ENCODE results near the gene ZNF888. TPM values are rescaled to one million over a fixed set of nuclear protein-coding genes. Genes with fewer than 3 reads are reported as not detected.

ZNF888 gene
- total RNA-seq, 1 experiment from 2014 or later, result 5.2 TPM

DNA sequence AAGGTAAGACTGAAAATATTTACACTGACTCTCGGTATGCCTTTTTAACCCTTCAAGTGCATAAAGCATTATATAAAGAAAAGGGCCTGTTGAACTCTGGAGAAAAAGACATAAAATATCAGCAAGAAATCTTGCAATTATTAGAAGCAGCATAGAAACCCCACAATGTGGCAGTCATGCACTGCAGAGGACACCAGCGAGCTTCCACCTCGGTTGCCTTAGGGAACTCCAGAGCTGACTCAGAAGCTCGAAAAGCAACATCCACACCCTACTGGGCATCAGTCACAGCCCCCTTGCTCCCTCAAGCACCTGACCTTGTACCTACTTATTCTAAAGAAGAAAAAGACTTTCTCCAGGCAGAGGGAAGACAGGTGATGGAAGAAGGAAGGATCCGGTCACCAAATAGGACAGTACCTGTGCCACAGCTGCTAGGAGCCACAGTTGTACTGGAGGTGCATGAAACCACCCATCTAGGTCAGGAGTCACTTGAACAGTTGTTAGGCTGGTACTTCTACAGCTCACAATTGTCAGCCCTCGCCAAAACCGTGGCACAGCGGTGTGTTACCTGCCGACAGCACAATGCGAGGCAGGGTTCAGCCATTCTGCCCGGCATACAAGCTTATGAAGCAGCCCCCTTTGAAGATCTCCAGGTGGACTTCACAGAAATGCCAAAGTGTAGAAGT, 36.5 kb upstream of the ZNF888 start:
- ATAC-seq (no peak), DNase-seq (peak; percentile 71)
- H3K9me3 ChIP-seq (ENCODE audit: low read length), result 0 out of 2 replicates have a peak, but pooled peaks cover 10% of the 10 kb centered on the region
- intact Hi-C loops (cut with micrococcal nuclease), result no loop called here
- H4K20me1 ChIP-seq (ENCODE audit: low read length), result no peaks in the 10 kb centered on the region
- BruUV-seq (replicated peaks), result no TSS peak
- no peaks in the 10 kb centered on the region for H3F3A ChIP-seq (ENCODE audit: low read length, unreplicated experiment)
- TF ChIP-seq EZH2 (IDR thresholded peaks at IDR 0.05; ENCODE audit: low read length, unreplicated experiment) (no peak), EZH2phosphoT487 (IDR thresholded peaks at IDR 0.05; ENCODE audit: borderline replicate concordance, low read length) (no peak)
- TF ChIP-seq, protein P1, sequence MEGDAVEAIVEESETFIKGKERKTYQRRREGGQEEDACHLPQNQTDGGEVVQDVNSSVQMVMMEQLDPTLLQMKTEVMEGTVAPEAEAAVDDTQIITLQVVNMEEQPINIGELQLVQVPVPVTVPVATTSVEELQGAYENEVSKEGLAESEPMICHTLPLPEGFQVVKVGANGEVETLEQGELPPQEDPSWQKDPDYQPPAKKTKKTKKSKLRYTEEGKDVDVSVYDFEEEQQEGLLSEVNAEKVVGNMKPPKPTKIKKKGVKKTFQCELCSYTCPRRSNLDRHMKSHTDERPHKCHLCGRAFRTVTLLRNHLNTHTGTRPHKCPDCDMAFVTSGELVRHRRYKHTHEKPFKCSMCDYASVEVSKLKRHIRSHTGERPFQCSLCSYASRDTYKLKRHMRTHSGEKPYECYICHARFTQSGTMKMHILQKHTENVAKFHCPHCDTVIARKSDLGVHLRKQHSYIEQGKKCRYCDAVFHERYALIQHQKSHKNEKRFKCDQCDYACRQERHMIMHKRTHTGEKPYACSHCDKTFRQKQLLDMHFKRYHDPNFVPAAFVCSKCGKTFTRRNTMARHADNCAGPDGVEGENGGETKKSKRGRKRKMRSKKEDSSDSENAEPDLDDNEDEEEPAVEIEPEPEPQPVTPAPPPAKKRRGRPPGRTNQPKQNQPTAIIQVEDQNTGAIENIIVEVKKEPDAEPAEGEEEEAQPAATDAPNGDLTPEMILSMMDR (conservative IDR thresholded peaks at IDR 0.05; ENCODE audit: low read depth, low read length), result peak; percentile 59; the same call in 1 of the 2 replicates
- no peak overlapping the region for H3K27ac ChIP-seq (ENCODE audit: low read length)
- H3K4me2 ChIP-seq (ENCODE audit: low read length), result peak overlapping the region; percentile 19; the same call in 1 of the 2 replicates
- peaks cover 47% of the 10 kb centered on the region for H3K36me3 ChIP-seq (ENCODE audit: low read depth, low read length)
- ChIA-PET POLR2A (ENCODE audit: unreplicated experiment) (no interaction called here), CTCF (interaction anchor here (0.6 kb wide), 2 partner anchors 8 to 238 kb away, joined by 3 to 5 read pairs; no protein-coding TSS in a partner anchor)
- H2AFZ ChIP-seq (ENCODE audit: low read length), result no peak overlapping the region
- H3K27me3 ChIP-seq (ENCODE audit: low read length), result no peaks in the 10 kb centered on the region
- no peaks in the 10 kb centered on the region for H3K9me2 ChIP-seq (replicated peaks; ENCODE audit: low read length)
- H3K4me1 ChIP-seq (ENCODE audit: insufficient read depth, low read length), result peaks cover 21% of the 10 kb centered on the region
- H3K79me2 ChIP-seq (ENCODE audit: low read length), result peaks cover 33% of the 10 kb centered on the region
- no peak overlapping the region for H3K4me3 ChIP-seq (ENCODE audit: low read length)
- H3K9ac ChIP-seq (ENCODE audit: low read length), result no peak overlapping the region

DNA sequence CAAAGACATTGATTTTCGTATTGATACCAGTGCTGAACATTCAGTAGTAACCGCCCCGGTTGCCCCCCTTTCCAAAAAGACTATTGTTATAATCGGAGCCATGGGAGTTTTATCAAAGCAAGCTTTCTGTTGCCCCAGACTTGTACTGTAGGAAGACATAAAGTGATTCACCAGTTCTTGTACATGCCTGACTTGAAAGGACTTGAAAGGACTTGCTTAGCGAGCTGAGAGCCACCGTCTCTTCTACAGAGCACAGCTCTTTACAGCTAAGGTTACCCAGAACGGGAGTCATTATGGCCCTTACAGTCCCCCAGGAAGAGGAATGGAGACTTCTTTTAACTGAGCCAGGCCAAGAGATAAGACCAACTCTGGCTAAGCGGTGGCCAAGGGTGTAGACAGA, 34.4 kb upstream of the ZNF888 start:
- intact Hi-C loops (cut with micrococcal nuclease), result no loop called here
- Histone ChIP-seq H3F3A (ENCODE audit: low read length, unreplicated experiment) (no peaks in the 10 kb centered on the region), H3K4me3 (ENCODE audit: low read length) (no peak overlapping the region), H3K36me3 (ENCODE audit: low read depth, low read length) (peaks cover 62% of the 10 kb centered on the region), H3K9me3 (ENCODE audit: low read length) (peaks cover 14% of the 10 kb centered on the region; the same call in 1 of the 2 replicates), H4K20me1 (ENCODE audit: low read length) (no peaks in the 10 kb centered on the region), H3K4me2 (ENCODE audit: low read length) (no peak overlapping the region), H3K9me2 (replicated peaks; ENCODE audit: low read length) (no peaks in the 10 kb centered on the region), H3K4me1 (ENCODE audit: insufficient read depth, low read length) (peaks cover 21% of the 10 kb centered on the region), H3K79me2 (ENCODE audit: low read length) (peaks cover 33% of the 10 kb centered on the region), H2AFZ (ENCODE audit: low read length) (no peak overlapping the region), H3K9ac (ENCODE audit: low read length) (no peak overlapping the region), H3K27me3 (ENCODE audit: low read length) (no peaks in the 10 kb centered on the region), H3K27ac (ENCODE audit: low read length) (no peak overlapping the region)
- POLR2A ChIA-PET (ENCODE audit: unreplicated experiment), result no interaction called here
- ATAC-seq (no peak), DNase-seq (no peak)
- no peak for TF ChIP-seq EZH2phosphoT487 (IDR thresholded peaks at IDR 0.05; ENCODE audit: borderline replicate concordance, low read length)
- TF ChIP-seq, protein P1 (conservative IDR thresholded peaks at IDR 0.05; ENCODE audit: low read depth, low read length), result no peak
- no peak for TF ChIP-seq EZH2 (IDR thresholded peaks at IDR 0.05; ENCODE audit: low read length, unreplicated experiment)
- CTCF ChIA-PET, result no interaction called here
- BruUV-seq (replicated peaks), result no TSS peak

DNA sequence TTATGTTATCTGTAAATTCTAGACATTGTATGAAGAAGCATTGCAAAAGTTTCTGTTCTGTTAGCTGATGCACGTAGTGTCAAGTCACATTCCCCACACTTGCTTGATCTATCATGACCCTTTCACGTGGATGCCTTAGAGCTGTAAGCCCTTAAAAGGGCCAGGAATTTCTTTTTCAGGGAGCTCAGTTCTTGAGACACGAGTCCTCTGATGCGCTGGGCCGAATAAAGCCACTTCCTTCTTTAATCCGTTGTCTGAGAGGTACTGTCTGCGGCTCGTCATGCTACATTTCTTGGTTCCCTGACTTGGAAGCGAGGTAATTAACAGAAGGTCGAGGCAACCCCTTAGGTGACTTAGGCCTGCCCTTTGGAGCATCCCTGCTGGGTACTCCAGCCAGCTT, 33.7 kb upstream of the ZNF888 start:
- CTCF ChIA-PET, result no interaction called here
- H3K27me3 ChIP-seq (ENCODE audit: low read length), result no peaks in the 10 kb centered on the region

More for the DNA sequence above, 33.7 kb upstream of the ZNF888 start:
- no peak for DNase-seq
- Histone ChIP-seq H3K36me3 (ENCODE audit: low read depth, low read length) (peaks cover 69% of the 10 kb centered on the region), H3K4me2 (ENCODE audit: low read length) (no peak overlapping the region), H3K27ac (ENCODE audit: low read length) (no peak overlapping the region), H4K20me1 (ENCODE audit: low read length) (no peaks in the 10 kb centered on the region), H3K4me3 (ENCODE audit: low read length) (no peak overlapping the region), H2AFZ (ENCODE audit: low read length) (no peak overlapping the region), H3K4me1 (ENCODE audit: insufficient read depth, low read length) (peaks cover 21% of the 10 kb centered on the region), H3K9ac (ENCODE audit: low read length) (no peak overlapping the region), H3F3A (ENCODE audit: low read length, unreplicated experiment) (no peaks in the 10 kb centered on the region), H3K79me2 (ENCODE audit: low read length) (peaks cover 27% of the 10 kb centered on the region), H3K9me3 (ENCODE audit: low read length) (peaks cover 21% of the 10 kb centered on the region), H3K9me2 (replicated peaks; ENCODE audit: low read length) (no peaks in the 10 kb centered on the region)
- BruUV-seq (replicated peaks), result no TSS peak
- ATAC-seq, result no peak
- POLR2A ChIA-PET (ENCODE audit: unreplicated experiment), result no interaction called here
- no peak for TF ChIP-seq EZH2phosphoT487 (IDR thresholded peaks at IDR 0.05; ENCODE audit: borderline replicate concordance, low read length)
- no peak for TF ChIP-seq EZH2 (IDR thresholded peaks at IDR 0.05; ENCODE audit: low read length, unreplicated experiment)
- TF ChIP-seq, protein P1 (conservative IDR thresholded peaks at IDR 0.05; ENCODE audit: low read depth, low read length), result no peak
- intact Hi-C loops (cut with micrococcal nuclease), result no loop called here

All from PC-3 (cell line).